Stimulated activated naive CD8-positive, alpha-beta T cell treated with anti-CD3 and anti-CD28 coated beads, Interleukin-15, amount 100 ng/mL, for 72 hours (primary cell): ENCODE measurements around the gene MUC6.

Experiments used
- ATAC-seq: fragments of 150-1000 bp; cut with Tn5 transposase; 2 replicates; pipeline ENCODE4 v1.10.0; 2021; ENCODE audit warnings: mild to moderate bottlenecking, moderate library complexity
- DNase-seq, 2 donors: peaks; one replicate each; pipeline ENCODE4 v3.0.0; 2021 to 2022
- H3K27ac Mint-ChIP-seq, 2 donors: one replicate each; pipeline ENCODE4 v1.8.0; 2022; ENCODE audit warnings: mild to moderate bottlenecking in 2 of 2, mixed read lengths in 2 of 2, moderate library complexity in 2 of 2
- H3K27me3 Mint-ChIP-seq: one replicate; pipeline ENCODE4 v1.8.0; 2022; ENCODE audit warnings: mixed read lengths
- H3K4me1 Mint-ChIP-seq: one replicate; pipeline ENCODE4 v1.8.0; 2022; ENCODE audit warnings: mild to moderate bottlenecking, mixed read lengths
- H3K4me3 Mint-ChIP-seq, 2 donors: one replicate each; pipeline ENCODE4 v1.8.0; 2022; ENCODE audit warnings: mild to moderate bottlenecking in 2 of 2, mixed read lengths in 2 of 2, moderate library complexity in 1 of 2
- H3K9me3 Mint-ChIP-seq, 2 donors: one replicate each; pipeline ENCODE4 v1.8.0; 2022; ENCODE audit warnings: mixed read lengths in 2 of 2

MUC6 gene

GRCh38 chr11:1075341-1075911 is 38.9 kb upstream of the MUC6 start:
- no peak overlapping the region for H3K27ac Mint-ChIP-seq
- no peak for DNase-seq

GRCh38 chr11:1074244-1075221 is 38.0 kb upstream of the MUC6 start, which contains the start of gene MUC2:
TSS of gene MUC2 (plus strand) at chr11:1074874.
- ATAC-seq (no peak), DNase-seq (no peak)
- Mint-ChIP-seq H3K4me1 (no peaks in the 10 kb centered on the region), H3K27me3 (no peaks in the 10 kb centered on the region), H3K27ac (peak within 1 kb of the TSS in 1 of 2 donors; percentile 83), H3K4me3 (no peak within 1 kb of the TSS), H3K9me3 (no peaks in the 10 kb centered on the region)

More at GRCh38 chr11:1075341-1075911, 38.9 kb upstream of the MUC6 start:
- Mint-ChIP-seq H3K27me3 (no peaks in the 10 kb centered on the region), H3K9me3 (no peaks in the 10 kb centered on the region), H3K4me3 (no peak overlapping the region), H3K4me1 (no peaks in the 10 kb centered on the region)
- no peak for ATAC-seq

GRCh38 chr11:1073851-1074243 is 37.3 kb upstream of the MUC6 start:
- DNase-seq (peak in 1 of 2 donors; percentile 6), ATAC-seq (no peak)
- Mint-ChIP-seq H3K4me3 (no peak overlapping the region), H3K9me3 (no peaks in the 10 kb centered on the region), H3K27ac (no peak overlapping the region), H3K27me3 (no peaks in the 10 kb centered on the region), H3K4me1 (no peaks in the 10 kb centered on the region)

- no peaks in the 10 kb centered on the region for H3K27me3 Mint-ChIP-seq
Measured at GRCh38 chr11:1073261-1073724, 36.8 kb upstream of the MUC6 start.

GRCh38 chr11:1072821-1073231 is 36.3 kb upstream of the MUC6 start:
- H3K4me3 Mint-ChIP-seq: no peak overlapping the region
- peak in 1 of 2 donors; percentile 8 for DNase-seq
- H3K9me3 Mint-ChIP-seq: no peaks in the 10 kb centered on the region
- no peaks in the 10 kb centered on the region for H3K27me3 Mint-ChIP-seq
- ATAC-seq: no peak
- H3K4me1 Mint-ChIP-seq: no peaks in the 10 kb centered on the region
- no peak overlapping the region for H3K27ac Mint-ChIP-seq

More at GRCh38 chr11:1073261-1073724, 36.8 kb upstream of the MUC6 start:
- no peaks in the 10 kb centered on the region for H3K9me3 Mint-ChIP-seq
- peak in 1 of 2 donors; percentile 8 for DNase-seq
- H3K4me1 Mint-ChIP-seq: no peaks in the 10 kb centered on the region
- H3K4me3 Mint-ChIP-seq: no peak overlapping the region
- no peak overlapping the region for H3K27ac Mint-ChIP-seq
- no peak for ATAC-seq

GRCh38 chr11:1072116-1072820 is 35.8 kb upstream of the MUC6 start:
- H3K4me1 Mint-ChIP-seq: no peaks in the 10 kb centered on the region
- ATAC-seq (no peak), DNase-seq (no peak)
- H3K4me3 Mint-ChIP-seq: no peak overlapping the region
- no peaks in the 10 kb centered on the region for H3K27me3 Mint-ChIP-seq
- H3K27ac Mint-ChIP-seq: no peak overlapping the region
- H3K9me3 Mint-ChIP-seq: no peaks in the 10 kb centered on the region

GRCh38 chr11:1071571-1072115 is 35.1 kb upstream of the MUC6 start:
- ATAC-seq: no peak

GRCh38 chr11:1070594-1071462 is 34.3 kb upstream of the MUC6 start:
- Mint-ChIP-seq H3K27me3 (peaks cover 2% of the 10 kb centered on the region), H3K27ac (no peak overlapping the region), H3K4me3 (no peak overlapping the region), H3K9me3 (no peaks in the 10 kb centered on the region), H3K4me1 (no peaks in the 10 kb centered on the region)
- no peak for DNase-seq
- no peak for ATAC-seq

More at GRCh38 chr11:1071571-1072115, 35.1 kb upstream of the MUC6 start:
- H3K4me1 Mint-ChIP-seq: no peaks in the 10 kb centered on the region
- H3K4me3 Mint-ChIP-seq: no peak overlapping the region
- no peak overlapping the region for H3K27ac Mint-ChIP-seq
- no peaks in the 10 kb centered on the region for H3K27me3 Mint-ChIP-seq
- no peaks in the 10 kb centered on the region for H3K9me3 Mint-ChIP-seq
- no peak for DNase-seq

GRCh38 chr11:1069740-1070139 is 33.2 kb upstream of the MUC6 start:
- no peaks in the 10 kb centered on the region for H3K9me3 Mint-ChIP-seq
- peaks cover 8% of the 10 kb centered on the region for H3K27me3 Mint-ChIP-seq

GRCh38 chr11:1067812-1068496 is 31.4 kb upstream of the MUC6 start:
- H3K4me1 Mint-ChIP-seq: peaks cover 13% of the 10 kb centered on the region
- peaks cover 8% of the 10 kb centered on the region for H3K27me3 Mint-ChIP-seq
- no peak overlapping the region for H3K4me3 Mint-ChIP-seq
- no peak for ATAC-seq
- H3K27ac Mint-ChIP-seq: no peak overlapping the region
- H3K9me3 Mint-ChIP-seq: no peaks in the 10 kb centered on the region
- no peak for DNase-seq

More at GRCh38 chr11:1069740-1070139, 33.2 kb upstream of the MUC6 start:
- Mint-ChIP-seq H3K4me3 (no peak overlapping the region), H3K27ac (no peak overlapping the region), H3K4me1 (no peaks in the 10 kb centered on the region)
- ATAC-seq (no peak), DNase-seq (no peak)

- H3K4me3 Mint-ChIP-seq: no peak overlapping the region
- no peak overlapping the region for H3K27ac Mint-ChIP-seq
- peaks cover 0 to 9% of the 10 kb centered on the region in 2 donors for H3K9me3 Mint-ChIP-seq
- ATAC-seq: no peak
- H3K4me1 Mint-ChIP-seq: peaks cover 21% of the 10 kb centered on the region
- H3K27me3 Mint-ChIP-seq: peaks cover 8% of the 10 kb centered on the region
- no peak for DNase-seq
Measured at GRCh38 chr11:1064167-1064566, 27.6 kb upstream of the MUC6 start.

- Mint-ChIP-seq H3K27ac (no peak overlapping the region), H3K27me3 (peaks cover 13% of the 10 kb centered on the region), H3K4me1 (peaks cover 21% of the 10 kb centered on the region), H3K4me3 (no peak overlapping the region), H3K9me3 (peaks cover 0 to 9% of the 10 kb centered on the region in 2 donors)
- no peak for DNase-seq
- ATAC-seq: no peak
Measured at GRCh38 chr11:1062075-1062820, 25.7 kb upstream of the MUC6 start.

GRCh38 chr11:1060852-1061616 is 24.5 kb upstream of the MUC6 start:
- Mint-ChIP-seq H3K4me3 (no peak overlapping the region), H3K27ac (no peak overlapping the region), H3K9me3 (peaks cover 0 to 9% of the 10 kb centered on the region in 2 donors), H3K27me3 (peaks cover 20% of the 10 kb centered on the region), H3K4me1 (peaks cover 21% of the 10 kb centered on the region)
- no peak for DNase-seq
- ATAC-seq: no peak
